CD4-positive, alpha-beta memory T cell (primary cell): ENCODE measurements around the gene NDUFS1. TPM values are rescaled to one million over a fixed set of nuclear protein-coding genes. Genes with fewer than 3 reads are reported as not detected.
"Not testable (repeated sequence)": the region's sequence is repeated elsewhere in the genome, so short reads cannot be mapped to it uniquely, and the experiment has no call there.

Experiments
- CTCF ChIA-PET: fragments of 350-600 bp; sonication (Branson Sonifier 250); formaldehyde crosslinking; loops from one replicate; lab custom pipeline; 2021; ENCODE audit warnings: inconsistent platforms; ENCODE audit not compliant: partially characterized antibody; lab: Charles Lee
- POLR2A ChIA-PET: fragments of 350-600 bp; sonication (Branson Sonifier 250); formaldehyde crosslinking; loops from one replicate; lab custom pipeline; 2021; ENCODE audit not compliant: partially characterized antibody; lab: Charles Lee
- DNase-seq, 5 donors: peaks; one replicate each; pipeline versions ENCODE4 v3.0.0 to v3.0.0-alpha.2; 2020 to 2022; ENCODE audit warnings: mixed read lengths in 1 of 5
- H3K27ac ChIP-seq: one replicate; pipeline ENCODE4 v1.7.0; 2013; ENCODE audit warnings: low read depth, low read length
- H3K27me3 ChIP-seq: 2 replicates; pipeline ENCODE4 v1.7.0; 2013; ENCODE audit warnings: mild to moderate bottlenecking, low read length, moderate library complexity; ENCODE audit not compliant: insufficient read depth
- H3K36me3 ChIP-seq: 2 replicates; pipeline ENCODE4 v1.7.0; 2013; ENCODE audit warnings: mild to moderate bottlenecking, low read length, moderate library complexity; ENCODE audit not compliant: insufficient read depth
- H3K4me1 ChIP-seq: 2 replicates; pipeline ENCODE4 v1.7.0; 2013; ENCODE audit warnings: mild to moderate bottlenecking, low read length, moderate library complexity; ENCODE audit not compliant: insufficient read depth
- H3K4me3 ChIP-seq, 2 donors: one replicate each; pipeline ENCODE4 v1.7.0; 2013; ENCODE audit warnings: low read length in 2 of 2, mild to moderate bottlenecking in 1 of 2
- H3K9me3 ChIP-seq, 2 donors: one replicate each; pipeline ENCODE4 v1.7.0; 2013; ENCODE audit warnings: low read length in 2 of 2, control low read depth in 1 of 2; ENCODE audit not compliant: control insufficient read depth in 1 of 2
- H3K27ac Mint-ChIP-seq, 7 donors: one replicate each; pipeline ENCODE4 v1.8.0; 2020 to 2021; ENCODE audit warnings: mixed read lengths in 7 of 7, mild to moderate bottlenecking in 6 of 7, inconsistent platforms in 3 of 7, moderate library complexity in 3 of 7
- H3K27me3 Mint-ChIP-seq, 2 donors: one replicate each; pipeline ENCODE4 v1.8.0; 2020 to 2021; ENCODE audit warnings: mixed read lengths in 2 of 2
- H3K36me3 Mint-ChIP-seq, 2 donors: one replicate each; pipeline ENCODE4 v1.8.0; 2020 to 2021; ENCODE audit warnings: mixed read lengths in 2 of 2, inconsistent platforms in 1 of 2, mild to moderate bottlenecking in 1 of 2
- H3K4me1 Mint-ChIP-seq, 4 donors: one replicate each; pipeline ENCODE4 v1.8.0; 2020 to 2021; ENCODE audit warnings: mixed read lengths in 4 of 4, mild to moderate bottlenecking in 1 of 4
- H3K4me3 Mint-ChIP-seq, 8 donors: one replicate each; pipeline ENCODE4 v1.8.0; 2020 to 2021; ENCODE audit warnings: mixed read lengths in 8 of 8, mild to moderate bottlenecking in 7 of 8, moderate library complexity in 6 of 8, inconsistent platforms in 3 of 8
- H3K9me3 Mint-ChIP-seq, 8 donors: one replicate each; pipeline ENCODE4 v1.8.0; 2020 to 2021; ENCODE audit warnings: mixed read lengths in 8 of 8, mild to moderate bottlenecking in 5 of 8, inconsistent platforms in 3 of 8, moderate library complexity in 1 of 8
- intact Hi-C: fragments of 100-400 bp; cut with micrococcal nuclease; formaldehyde crosslinking; loops from one replicate; pipeline ENCODE4 v1.15.1; 2023
- polyA plus RNA-seq, 2 donors: library from polyadenylated mRNA; unstranded; fragments of 300-500 nt; fragmentation: Illumina TruSeq; gene quantifications; one replicate each; pipeline ENCODE4 v1.2.3, GENCODE V29; 2021
- total RNA-seq, 2 experiments: library from RNA; stranded (reverse); gene quantifications; one replicate each; pipeline ENCODE4 v1.2.3, GENCODE V29; 2021

Gene NDUFS1
- total and polyA plus RNA-seq, 4 experiments from 2014 or later: 32.1 to 57.6 (median 52.8) TPM

- Mint-ChIP-seq H3K36me3 (peaks cover 0 to 5% of the 10 kb centered on the region in 2 donors), H3K4me3 (no peak overlapping the region), H3K4me1 (peaks cover 0 to 2% (median under 1%) of the 10 kb centered on the region in 4 donors), H3K9me3 (no peaks in the 10 kb centered on the region), H3K27me3 (no peaks in the 10 kb centered on the region), H3K27ac (no peak overlapping the region)
- H3K27ac ChIP-seq: no peak overlapping the region
- ChIA-PET POLR2A (no interaction called here), CTCF (no interaction called here)
- intact Hi-C loops: no loop called here
- H3K4me3 ChIP-seq: no peak overlapping the region
- no peaks in the 10 kb centered on the region for H3K27me3 ChIP-seq
- no peaks in the 10 kb centered on the region for H3K4me1 ChIP-seq
- H3K9me3 ChIP-seq: no peaks in the 10 kb centered on the region
- H3K36me3 ChIP-seq: no peaks in the 10 kb centered on the region
- no peak for DNase-seq
These were observed 53.7 kb downstream of the NDUFS1 start for GRCh38 chr2:206105541-206105940.

GRCh38 chr2:206105038-206105437, 54.2 kb downstream of the NDUFS1 start:
- H3K4me3 Mint-ChIP-seq: no peak overlapping the region
- Histone ChIP-seq H3K27me3 (no peaks in the 10 kb centered on the region), H3K27ac (no peak overlapping the region), H3K4me1 (no peaks in the 10 kb centered on the region), H3K4me3 (no peak overlapping the region), H3K36me3 (no peaks in the 10 kb centered on the region), H3K9me3 (no peaks in the 10 kb centered on the region)
- no peak for DNase-seq
- intact Hi-C loops: no loop called here
- peaks cover 0 to 5% of the 10 kb centered on the region in 2 donors for H3K36me3 Mint-ChIP-seq
- no peaks in the 10 kb centered on the region for H3K9me3 Mint-ChIP-seq
- ChIA-PET POLR2A (no interaction called here), CTCF (no interaction called here)
- peaks cover 0 to 2% (median under 1%) of the 10 kb centered on the region in 4 donors for H3K4me1 Mint-ChIP-seq
- H3K27ac Mint-ChIP-seq: no peak overlapping the region
- H3K27me3 Mint-ChIP-seq: no peaks in the 10 kb centered on the region

- DNase-seq, H3K4me3 ChIP-seq, H3K27me3 Mint-ChIP-seq, H3K27me3 ChIP-seq, CTCF ChIA-PET, H3K4me3 Mint-ChIP-seq, H3K4me1 ChIP-seq, H3K27ac ChIP-seq, POLR2A ChIA-PET, H3K9me3 Mint-ChIP-seq, H3K36me3 ChIP-seq, H3K36me3 Mint-ChIP-seq, H3K4me1 Mint-ChIP-seq, H3K9me3 ChIP-seq, intact Hi-C loops, H3K27ac Mint-ChIP-seq: not testable (repeated sequence)
These were observed 60.4 kb downstream of the NDUFS1 start for GRCh38 chr2:206098872-206099271.

DNA sequence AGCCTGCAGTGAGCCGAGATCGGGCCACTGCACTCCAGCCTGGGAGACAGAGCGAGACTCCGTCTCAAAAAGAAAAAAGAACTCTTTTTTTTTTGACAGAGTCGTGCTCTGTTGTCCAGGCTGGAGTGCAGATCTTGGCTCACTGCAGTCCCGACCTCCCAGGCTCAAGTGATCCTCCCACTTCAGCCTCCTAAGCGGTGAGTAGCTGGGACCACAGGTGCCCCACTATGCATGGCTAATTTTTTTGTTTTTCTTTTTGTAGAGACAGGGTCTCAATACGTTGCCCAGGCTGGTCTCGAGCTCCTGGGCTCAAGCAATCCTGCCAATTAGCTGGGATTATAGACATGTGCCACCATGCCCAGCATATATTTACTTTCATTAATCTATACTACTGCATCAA, 60.8 kb downstream of the NDUFS1 start:
- no peaks in the 10 kb centered on the region for H3K9me3 ChIP-seq
- POLR2A ChIA-PET: interaction anchor here (2.3 kb wide), 1 partner anchor 12 kb away, joined by 9 read pairs; the partner anchor contains the start of gene INO80D

DNA sequence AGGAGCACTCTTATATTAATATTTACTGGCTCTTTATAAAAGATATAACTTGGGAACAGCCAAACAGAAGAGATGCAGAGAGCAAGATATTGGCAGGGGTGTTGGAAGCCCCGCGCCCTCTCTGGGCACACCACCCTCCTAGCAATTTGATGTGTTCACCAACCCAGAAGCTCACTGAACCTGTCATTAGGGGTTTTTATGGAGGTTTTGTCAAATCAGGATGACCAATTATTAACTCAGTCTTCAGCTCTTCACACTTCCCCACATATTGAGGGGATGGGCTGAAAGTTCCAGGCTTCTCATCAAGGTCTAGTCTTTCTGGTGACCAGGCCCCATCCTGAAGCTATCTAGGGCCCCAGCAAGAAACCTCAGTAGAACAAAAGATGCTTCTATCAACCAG, 62.4 kb downstream of the NDUFS1 start:
- POLR2A ChIA-PET: interaction anchor here (2.3 kb wide), 1 partner anchor 11 kb away, joined by 9 read pairs; the partner anchor contains the start of gene INO80D
- CTCF ChIA-PET: interaction anchor here (1.0 kb wide), 1 partner anchor 9 kb away, joined by 6 read pairs; no protein-coding TSS in a partner anchor
- H3K4me1 ChIP-seq: no peaks in the 10 kb centered on the region
- H3K27ac Mint-ChIP-seq: no peak overlapping the region
- H3K36me3 ChIP-seq: no peaks in the 10 kb centered on the region
- no peaks in the 10 kb centered on the region for H3K9me3 Mint-ChIP-seq
- no peak for DNase-seq
- H3K27me3 Mint-ChIP-seq: no peaks in the 10 kb centered on the region
- peaks cover 3 to 9% of the 10 kb centered on the region in 2 donors for H3K36me3 Mint-ChIP-seq
- no peak overlapping the region for H3K4me3 Mint-ChIP-seq
- intact Hi-C loops: no loop called here
- H3K4me3 ChIP-seq: no peak overlapping the region
- no peaks in the 10 kb centered on the region for H3K9me3 ChIP-seq
- H3K27me3 ChIP-seq: no peaks in the 10 kb centered on the region
- no peak overlapping the region for H3K27ac ChIP-seq
- peaks cover 0 to 2% (median under 1%) of the 10 kb centered on the region in 4 donors for H3K4me1 Mint-ChIP-seq

More for the DNA sequence above, 60.8 kb downstream of the NDUFS1 start:
- H3K4me1 Mint-ChIP-seq: no peaks in the 10 kb centered on the region
- Histone ChIP-seq H3K4me1 (no peaks in the 10 kb centered on the region), H3K4me3 (no peak overlapping the region), H3K27ac (no peak overlapping the region), H3K27me3 (no peaks in the 10 kb centered on the region), H3K36me3 (no peaks in the 10 kb centered on the region)
- CTCF ChIA-PET: no interaction called here
- intact Hi-C loops: no loop called here
- H3K9me3 Mint-ChIP-seq: no peaks in the 10 kb centered on the region
- no peak overlapping the region for H3K4me3 Mint-ChIP-seq
- no peaks in the 10 kb centered on the region for H3K27me3 Mint-ChIP-seq
- H3K27ac Mint-ChIP-seq: no peak overlapping the region
- DNase-seq: no peak
- peaks cover 0 to 5% of the 10 kb centered on the region in 2 donors for H3K36me3 Mint-ChIP-seq

GRCh38 chr2:206095536-206096332, 63.5 kb downstream of the NDUFS1 start:
- no peaks in the 10 kb centered on the region for H3K27me3 ChIP-seq
- no peaks in the 10 kb centered on the region for H3K9me3 ChIP-seq
- peaks cover 0 to 2% (median under 1%) of the 10 kb centered on the region in 4 donors for H3K4me1 Mint-ChIP-seq
- no peaks in the 10 kb centered on the region for H3K4me1 ChIP-seq
- H3K4me3 ChIP-seq: no peak overlapping the region
- ChIA-PET POLR2A (interaction anchor here (1.6 to 2.3 kb wide), 2 partner anchors 10 kb away, joined by 5 to 9 read pairs; partner anchors contain the start of gene INO80D), CTCF (interaction anchor here (1.0 to 1.7 kb wide), 2 partner anchors 8 to 69 kb away, joined by 4 to 6 read pairs; no protein-coding TSS in a partner anchor)
- intact Hi-C loops: no loop called here
- no peak overlapping the region for H3K27ac Mint-ChIP-seq
- no peaks in the 10 kb centered on the region for H3K9me3 Mint-ChIP-seq
- no peaks in the 10 kb centered on the region for H3K36me3 ChIP-seq
- DNase-seq: no peak
- no peaks in the 10 kb centered on the region for H3K27me3 Mint-ChIP-seq
- no peak overlapping the region for H3K27ac ChIP-seq
- no peak overlapping the region for H3K4me3 Mint-ChIP-seq
- peaks cover 3 to 5% of the 10 kb centered on the region in 2 donors for H3K36me3 Mint-ChIP-seq

- no peak for DNase-seq
- CTCF ChIA-PET: interaction anchor here (1.2 kb wide), 1 partner anchor 72 kb away, joined by 3 read pairs; no protein-coding TSS in a partner anchor
- Histone ChIP-seq H3K36me3 (no peaks in the 10 kb centered on the region), H3K4me1 (peaks cover 14% of the 10 kb centered on the region), H3K27ac (no peak overlapping the region), H3K9me3 (no peaks in the 10 kb centered on the region), H3K4me3 (no peak overlapping the region), H3K27me3 (no peaks in the 10 kb centered on the region)
- Mint-ChIP-seq H3K4me1 (peaks cover 2 to 12% (median 6%) of the 10 kb centered on the region in 4 donors), H3K27me3 (no peaks in the 10 kb centered on the region), H3K4me3 (no peak overlapping the region), H3K9me3 (no peaks in the 10 kb centered on the region), H3K36me3 (peaks cover 5% of the 10 kb centered on the region in 2 donors), H3K27ac (no peak overlapping the region)
- intact Hi-C loops: no loop called here
- POLR2A ChIA-PET: interaction anchor here (0.6 kb wide), 2 partner anchors 49 to 119 kb away, joined by 3 to 4 read pairs; no protein-coding TSS in a partner anchor
These were observed 66.9 kb downstream of the NDUFS1 start for GRCh38 chr2:206092297-206092696.
